Progenitor cell of endocrine pancreas (in vitro differentiated cells): ENCODE results near the gene STXBP5. TPM values are rescaled to one million over a fixed set of nuclear protein-coding genes. Genes with fewer than 3 reads are reported as not detected.

ENCODE experiments used
- DNase-seq: peaks from one replicate; pipeline ENCODE4 v3.0.0; 2021; ENCODE audit warnings: low spot score; ENCODE audit not compliant: unreplicated experiment
- H3K27ac Mint-ChIP-seq: 2 replicates; pipeline ENCODE4 v1.8.0; 2021; ENCODE audit warnings: mild to moderate bottlenecking, moderate library complexity, mixed read lengths
- H3K27me3 Mint-ChIP-seq: 2 replicates; pipeline ENCODE4 v1.8.0; 2021; ENCODE audit warnings: mixed read lengths
- H3K36me3 Mint-ChIP-seq: 2 replicates; pipeline ENCODE4 v1.8.0; 2022; ENCODE audit warnings: mixed read lengths; ENCODE audit not compliant: insufficient read depth
- H3K4me1 Mint-ChIP-seq: 2 replicates; pipeline ENCODE4 v1.8.0; 2021; ENCODE audit warnings: low read depth, mixed read lengths
- H3K4me3 Mint-ChIP-seq: 2 replicates; pipeline ENCODE4 v1.8.0; 2021; ENCODE audit warnings: low read depth, mild to moderate bottlenecking, moderate library complexity, mixed read lengths
- H3K9me3 Mint-ChIP-seq: 2 replicates; pipeline ENCODE4 v1.8.0; 2021; ENCODE audit warnings: low read depth, mixed read lengths
- CTCF ChIP-seq: fragments of 200-600 bp; sonication (generic); IDR thresholded peaks from one replicate; pipeline ENCODE4 v1.5.0; 2021; ENCODE audit warnings: antibody characterized with exemption, mild to moderate bottlenecking; ENCODE audit not compliant: unreplicated experiment
- total RNA-seq: library from RNA; stranded (reverse); gene quantifications from 2 replicates; pipeline ENCODE4 v1.2.1, GENCODE V29; 2021

STXBP5 gene
- total RNA-seq, 1 donor from 2014 or later: 43.0 TPM

GRCh38 chr6:147178355-147178754 is 25.9 kb upstream of the STXBP5 start:
- Mint-ChIP-seq H3K36me3 (no peaks in the 10 kb centered on the region), H3K4me3 (no peak overlapping the region), H3K9me3 (no peaks in the 10 kb centered on the region), H3K27ac (no peak overlapping the region), H3K4me1 (peaks cover 25% of the 10 kb centered on the region), H3K27me3 (no peaks in the 10 kb centered on the region)
- TF ChIP-seq CTCF: no peak
- no peak for DNase-seq

DNA sequence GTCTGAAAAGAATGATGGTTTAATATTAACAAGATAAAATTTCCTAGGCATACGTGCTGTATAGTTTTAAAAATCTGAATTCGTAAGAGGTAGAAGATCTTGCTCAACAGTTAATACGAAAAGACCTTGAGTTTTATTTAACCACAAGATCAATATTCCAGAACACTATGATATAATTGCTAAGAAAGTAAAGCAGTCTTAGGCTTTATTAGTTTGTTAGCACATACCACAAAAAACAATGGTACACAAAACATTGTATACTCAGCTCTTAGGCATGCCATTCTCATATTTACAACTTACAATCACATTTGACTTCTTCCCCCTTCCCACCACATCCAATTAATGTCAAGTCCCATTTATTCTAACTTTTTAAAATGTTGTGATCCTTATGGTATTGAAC is 24.4 kb upstream of the STXBP5 start:
- no peak overlapping the region for H3K4me3 Mint-ChIP-seq
- H3K4me1 Mint-ChIP-seq: peaks cover 25% of the 10 kb centered on the region
- no peak for TF ChIP-seq CTCF
- H3K27ac Mint-ChIP-seq: no peak overlapping the region
- no peaks in the 10 kb centered on the region for H3K36me3 Mint-ChIP-seq
- DNase-seq: no peak
- no peaks in the 10 kb centered on the region for H3K27me3 Mint-ChIP-seq
- no peaks in the 10 kb centered on the region for H3K9me3 Mint-ChIP-seq

DNA sequence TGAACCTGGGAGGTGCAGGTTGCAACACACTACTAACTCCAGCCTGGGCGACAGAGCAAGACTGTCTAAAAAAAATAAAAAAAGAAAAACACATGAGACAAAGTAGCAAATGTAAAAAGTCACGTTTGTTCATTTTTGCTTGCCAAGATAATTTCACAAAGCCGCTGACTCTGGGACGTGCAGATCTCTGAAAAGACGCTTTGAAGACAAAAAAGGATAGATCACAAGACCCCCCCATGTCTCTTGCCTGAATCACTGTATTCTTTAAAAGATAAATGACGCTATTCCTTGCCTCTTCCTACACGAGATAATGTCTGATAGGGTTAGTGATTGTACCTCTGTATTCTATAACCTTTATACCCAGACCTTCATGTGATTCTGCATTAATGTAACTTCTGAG is 23.3 kb upstream of the STXBP5 start:
- no peak for DNase-seq
- no peaks in the 10 kb centered on the region for H3K9me3 Mint-ChIP-seq
- H3K27ac Mint-ChIP-seq: no peak overlapping the region
- no peak for TF ChIP-seq CTCF
- H3K4me3 Mint-ChIP-seq: no peak overlapping the region
- peaks cover 25% of the 10 kb centered on the region for H3K4me1 Mint-ChIP-seq
- no peaks in the 10 kb centered on the region for H3K36me3 Mint-ChIP-seq
- no peaks in the 10 kb centered on the region for H3K27me3 Mint-ChIP-seq

GRCh38 chr6:147184379-147184778 is 19.8 kb upstream of the STXBP5 start:
- Mint-ChIP-seq H3K4me1 (peaks cover 5% of the 10 kb centered on the region), H3K36me3 (no peaks in the 10 kb centered on the region), H3K27ac (no peak overlapping the region), H3K4me3 (no peak overlapping the region), H3K27me3 (no peaks in the 10 kb centered on the region), H3K9me3 (no peaks in the 10 kb centered on the region)
- no peak for DNase-seq
- TF ChIP-seq CTCF: no peak

DNA sequence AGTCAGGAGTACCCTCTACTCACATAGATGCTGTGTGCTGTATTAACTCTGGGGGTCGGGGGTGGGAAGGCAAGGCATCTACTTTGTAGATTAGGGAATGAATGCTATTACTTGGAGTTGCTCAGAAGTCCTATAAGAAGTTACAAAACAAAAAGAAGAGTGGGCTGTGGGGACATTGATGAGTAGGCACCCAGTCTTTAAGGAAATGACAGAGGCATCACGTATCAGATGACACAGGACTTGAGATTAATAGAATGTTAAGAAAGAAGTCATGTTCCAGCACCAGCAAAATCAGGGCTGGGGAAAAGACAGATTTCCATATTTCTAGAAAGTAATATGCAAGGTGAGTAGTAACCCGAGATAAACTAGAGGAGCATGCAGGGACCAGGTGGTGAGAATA is 19.0 kb upstream of the STXBP5 start:
- H3K36me3 Mint-ChIP-seq: no peaks in the 10 kb centered on the region
- no peak overlapping the region for H3K27ac Mint-ChIP-seq
- H3K9me3 Mint-ChIP-seq: no peaks in the 10 kb centered on the region

More for the DNA sequence above, 19.0 kb upstream of the STXBP5 start:
- no peak for DNase-seq
- TF ChIP-seq CTCF: no peak
- Mint-ChIP-seq H3K4me1 (no peaks in the 10 kb centered on the region), H3K4me3 (no peak overlapping the region), H3K27me3 (no peaks in the 10 kb centered on the region)
